Endodermal cell (in vitro differentiated cells): Measurements from ENCODE around the gene TRIM38. TPM values are rescaled to one million over a fixed set of nuclear protein-coding genes. Genes with fewer than 3 reads are reported as not detected.

Experiments
- DNase-seq: peaks from one replicate; pipeline ENCODE4 v3.0.0-alpha.2; 2017
- H3K27ac ChIP-seq: 2 replicates; pipeline ENCODE4 v1.5.1; 2013; ENCODE audit warnings: mild to moderate bottlenecking, low read depth, low read length, moderate library complexity
- H3K27me3 ChIP-seq: 2 replicates; pipeline ENCODE4 v1.6.1; 2013; ENCODE audit warnings: mild to moderate bottlenecking, low read length, moderate library complexity; ENCODE audit not compliant: insufficient read depth, control insufficient read depth, poor library complexity, severe bottlenecking
- H3K36me3 ChIP-seq: 2 replicates; pipeline ENCODE4 v1.7.0; 2013; ENCODE audit warnings: mild to moderate bottlenecking, low read length, moderate library complexity; ENCODE audit not compliant: control insufficient read depth, insufficient read depth
- H3K4me1 ChIP-seq: one replicate; pipeline ENCODE4 v1.7.0; 2013; ENCODE audit warnings: low read length; ENCODE audit not compliant: control insufficient read depth, insufficient read depth
- H3K4me3 ChIP-seq: 2 replicates; pipeline ENCODE4 v1.5.1; 2013; ENCODE audit warnings: mild to moderate bottlenecking, low read length, moderate library complexity
- H3K9ac ChIP-seq: 2 replicates; pipeline ENCODE4 v1.6.1; 2013; ENCODE audit warnings: mild to moderate bottlenecking, low read length, moderate library complexity; ENCODE audit not compliant: poor library complexity, severe bottlenecking; ENCODE audit errors: extremely low read depth
- H3K9me3 ChIP-seq: 2 replicates; pipeline ENCODE4 v1.6.1; 2013; ENCODE audit warnings: mild to moderate bottlenecking, low read length, moderate library complexity; ENCODE audit not compliant: control insufficient read depth
- H3K27ac Mint-ChIP-seq: 2 replicates; pipeline ENCODE4 v1.8.0; 2020; ENCODE audit warnings: mixed read lengths
- H3K27me3 Mint-ChIP-seq: 2 replicates; pipeline ENCODE4 v1.8.0; 2021; ENCODE audit warnings: mild to moderate bottlenecking, mixed read lengths; ENCODE audit not compliant: insufficient read depth
- H3K36me3 Mint-ChIP-seq: 2 replicates; pipeline ENCODE4 v1.8.0; 2020; ENCODE audit warnings: low read depth, mixed read lengths
- H3K4me1 Mint-ChIP-seq: 2 replicates; pipeline ENCODE4 v1.8.0; 2020; ENCODE audit warnings: mixed read lengths
- H3K4me3 Mint-ChIP-seq: 2 replicates; pipeline ENCODE4 v1.8.0; 2020; ENCODE audit warnings: mild to moderate bottlenecking, moderate library complexity, mixed read lengths
- H3K9me3 Mint-ChIP-seq: 2 replicates; pipeline ENCODE4 v1.8.0; 2020; ENCODE audit warnings: mild to moderate bottlenecking, mixed read lengths
- CTCF ChIP-seq: fragments of 200-600 bp; sonication (generic); conservative IDR thresholded peaks from 2 replicates; pipeline ENCODE4 v1.5.0; 2021; ENCODE audit warnings: antibody characterized with exemption, mild to moderate bottlenecking
- WGBS, 2 experiments: methylation state at CpG; one replicate each; pipeline versions ENCODE4 v1.1.5 to v1.1.7; 2013; ENCODE audit warnings: missing lambda C conversion rate in 2 of 2, mixed read lengths in 1 of 2; ENCODE audit not compliant: insufficient coverage in 1 of 2, insufficient read length in 1 of 2; 5-methylcytosine and 5-hydroxymethylcytosine counted together
- total RNA-seq, 2 donors: library from RNA; stranded (reverse); fragmentation: NEBNext Ultra II Directional in 1 of 2; extraction: Animal tissue kit (Norgen Biotek cat#: 25700) in 1 of 2; gene quantifications; 2 replicates in 1 of 2; 3 replicates in 1 of 2; pipeline ENCODE4 v1.2.1, GENCODE V29; 2021

The TRIM38 gene
- total RNA-seq, 2 donors from 2014 or later = 4.2 to 4.4 TPM

DNA sequence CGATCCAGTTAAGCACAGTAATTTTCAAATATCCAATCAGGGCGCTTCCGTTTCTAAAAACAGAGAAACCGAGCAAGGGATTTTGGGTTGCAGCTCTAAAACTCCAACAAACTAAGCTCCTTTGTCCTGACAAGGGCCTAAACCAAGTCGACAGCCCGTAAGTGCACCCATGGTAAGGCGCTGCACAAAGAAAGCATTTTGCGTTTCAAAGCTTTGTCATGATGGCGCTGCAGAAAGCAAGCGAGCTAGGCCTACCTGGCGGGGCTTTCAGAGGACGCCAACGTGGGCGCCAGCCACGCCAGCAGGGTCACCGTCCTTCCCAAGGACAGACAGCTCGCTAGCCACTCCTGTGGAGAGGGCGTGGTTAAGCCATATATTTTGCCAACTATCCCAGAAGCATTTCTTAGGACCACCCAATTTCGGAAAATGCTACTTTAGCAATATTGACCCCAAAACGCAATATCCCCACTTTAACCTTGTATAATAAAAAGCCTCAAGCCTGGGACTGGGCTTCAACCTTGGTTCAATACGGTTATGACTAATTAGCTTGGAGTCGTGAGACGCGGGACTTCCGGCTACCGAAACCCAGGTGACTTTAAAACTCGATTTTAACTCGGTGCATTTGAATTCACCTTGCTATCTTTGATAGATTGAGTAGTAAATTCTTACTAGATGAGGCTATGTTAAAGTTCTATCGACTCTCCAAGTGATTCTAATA is 53.8 kb downstream of the TRIM38 start:
- Mint-ChIP-seq H3K4me3 (peak overlapping the region; percentile 55), H3K36me3 (peaks cover 2% of the 10 kb centered on the region), H3K9me3 (peaks cover 15% of the 10 kb centered on the region), H3K27me3 (no peaks in the 10 kb centered on the region), H3K27ac (peak overlapping the region; percentile 82), H3K4me1 (peaks cover 6% of the 10 kb centered on the region)
- peak; percentile 50 for DNase-seq
- TF ChIP-seq CTCF = no peak
- Histone ChIP-seq H3K36me3 (no peaks in the 10 kb centered on the region), H3K9ac (no peak overlapping the region), H3K27ac (no peak overlapping the region), H3K4me3 (no peak overlapping the region), H3K4me1 (no peaks in the 10 kb centered on the region), H3K27me3 (no peaks in the 10 kb centered on the region), H3K9me3 (peaks cover 7% of the 10 kb centered on the region)
- 94 to 96% methylated on average over 28 to 29 of the region's 29 CpGs for WGBS, 2 experiments

GRCh38 chr6:26016963-26017631 is 54.5 kb downstream of the TRIM38 start:
- H3K9me3 Mint-ChIP-seq = peaks cover 15% of the 10 kb centered on the region
- Histone ChIP-seq H3K4me3 (no peak overlapping the region), H3K27ac (no peak overlapping the region), H3K9me3 (peaks cover 12% of the 10 kb centered on the region), H3K4me1 (no peaks in the 10 kb centered on the region), H3K27me3 (no peaks in the 10 kb centered on the region), H3K9ac (no peak overlapping the region), H3K36me3 (no peaks in the 10 kb centered on the region)
- 84 to 93% methylated on average over 23 to 29 of the region's 29 CpGs for WGBS, 2 experiments
- H3K4me1 Mint-ChIP-seq = peaks cover 6% of the 10 kb centered on the region
- H3K27ac Mint-ChIP-seq = peak overlapping the region; percentile 82
- peak overlapping the region; percentile 55 for H3K4me3 Mint-ChIP-seq
- DNase-seq = no peak
- peaks cover 2% of the 10 kb centered on the region for H3K36me3 Mint-ChIP-seq
- TF ChIP-seq CTCF = no peak
- H3K27me3 Mint-ChIP-seq = no peaks in the 10 kb centered on the region

GRCh38 chr6:26017632-26017966 is 55.0 kb downstream of the TRIM38 start:
- Histone ChIP-seq H3K27me3 (no peaks in the 10 kb centered on the region), H3K4me1 (no peaks in the 10 kb centered on the region), H3K27ac (no peak overlapping the region), H3K4me3 (no peak overlapping the region), H3K9me3 (peaks cover 12% of the 10 kb centered on the region), H3K9ac (no peak overlapping the region), H3K36me3 (no peaks in the 10 kb centered on the region)
- TF ChIP-seq CTCF = peak; percentile 50
- Mint-ChIP-seq H3K27ac (peak overlapping the region; percentile 72), H3K27me3 (no peaks in the 10 kb centered on the region), H3K4me3 (peak overlapping the region; percentile 55), H3K9me3 (peaks cover 15% of the 10 kb centered on the region), H3K36me3 (peaks cover 2% of the 10 kb centered on the region), H3K4me1 (peaks cover 11% of the 10 kb centered on the region)
- WGBS, 2 experiments = 91 to 92% methylated on average over 16 to 18 of the region's 18 CpGs
- DNase-seq = peak; percentile 77
